ENCODE data around the gene KIF17. TPM values are rescaled to one million over a fixed set of nuclear protein-coding genes. Genes with fewer than 3 reads are reported as not detected.

KIF17 gene
- 0.06 TPM for polyA plus RNA-seq (2012; ENCODE audit: low read depth, missing spikeins)

GRCh38 chr1:20717452-20718342 lies at the start of gene KIF17:
Gene KIF17 (minus strand): TSS chr1:20718007. CDS start chr1:20717706, 301 bp downstream.
- FAIRE-seq = peak; percentile 61

GRCh38 chr1:20767271-20767670 lies 49.5 kb upstream of the KIF17 start:
- FAIRE-seq = no peak

More at GRCh38 chr1:20717452-20718342, at the start of gene KIF17:
- peak; percentile 87 for DNase-seq (ENCODE audit: insufficient read length, low spot score)
- TF ChIP-seq PAX5 (IDR thresholded peaks at IDR 0.05; ENCODE audit: insufficient read depth, low read length, severe bottlenecking) (no peak), TAF1 (IDR thresholded peaks at IDR 0.05; ENCODE audit: low read depth, low read length) (no peak)

DNA sequence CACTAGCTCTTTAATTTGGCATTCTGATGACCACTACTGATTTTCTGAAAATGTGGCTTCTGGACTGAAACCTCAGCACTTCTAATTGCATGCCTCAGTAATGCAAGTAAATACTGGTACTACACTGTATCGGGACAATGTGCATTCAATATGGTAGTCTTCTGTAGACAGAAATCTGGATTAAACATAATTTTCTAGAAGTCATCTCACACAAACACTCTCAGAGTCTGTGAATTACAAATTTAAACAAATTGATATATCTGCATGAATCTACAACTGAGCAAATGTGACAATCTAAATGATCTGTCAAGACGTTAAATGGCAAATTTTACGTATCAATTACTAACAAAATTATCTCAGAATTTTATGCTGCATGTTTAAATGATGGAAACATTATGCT lies 45.6 kb upstream of the KIF17 start:
- FAIRE-seq (no peak), DNase-seq (ENCODE audit: insufficient read length, low spot score) (no peak)
- TF ChIP-seq POLR2A (IDR thresholded peaks at IDR 0.05; ENCODE audit: low read depth, low read length) (no peak), POLR2AphosphoS5 (IDR thresholded peaks at IDR 0.05; ENCODE audit: low read depth, low read length) (no peak), PAX5 (IDR thresholded peaks at IDR 0.05; ENCODE audit: insufficient read depth, low read length, severe bottlenecking) (no peak), POU2F2 (IDR thresholded peaks at IDR 0.05; ENCODE audit: low read depth, low read length) (no peak), SPI1 (IDR thresholded peaks at IDR 0.05; ENCODE audit: low read depth, low read length) (no peak), TAF1 (IDR thresholded peaks at IDR 0.05; ENCODE audit: low read depth, low read length) (no peak)

More at GRCh38 chr1:20767271-20767670, 49.5 kb upstream of the KIF17 start:
- TF ChIP-seq TAF1 (IDR thresholded peaks at IDR 0.05; ENCODE audit: low read depth, low read length) = no peak
- TF ChIP-seq PAX5 (IDR thresholded peaks at IDR 0.05; ENCODE audit: insufficient read depth, low read length, severe bottlenecking) = no peak
- no peak for TF ChIP-seq POU2F2 (IDR thresholded peaks at IDR 0.05; ENCODE audit: low read depth, low read length)
- no peak for TF ChIP-seq POLR2A (IDR thresholded peaks at IDR 0.05; ENCODE audit: low read depth, low read length)
- TF ChIP-seq POLR2AphosphoS5 (IDR thresholded peaks at IDR 0.05; ENCODE audit: low read depth, low read length) = no peak
- TF ChIP-seq SPI1 (IDR thresholded peaks at IDR 0.05; ENCODE audit: low read depth, low read length) = no peak
- DNase-seq (ENCODE audit: insufficient read length, low spot score) = no peak

DNA sequence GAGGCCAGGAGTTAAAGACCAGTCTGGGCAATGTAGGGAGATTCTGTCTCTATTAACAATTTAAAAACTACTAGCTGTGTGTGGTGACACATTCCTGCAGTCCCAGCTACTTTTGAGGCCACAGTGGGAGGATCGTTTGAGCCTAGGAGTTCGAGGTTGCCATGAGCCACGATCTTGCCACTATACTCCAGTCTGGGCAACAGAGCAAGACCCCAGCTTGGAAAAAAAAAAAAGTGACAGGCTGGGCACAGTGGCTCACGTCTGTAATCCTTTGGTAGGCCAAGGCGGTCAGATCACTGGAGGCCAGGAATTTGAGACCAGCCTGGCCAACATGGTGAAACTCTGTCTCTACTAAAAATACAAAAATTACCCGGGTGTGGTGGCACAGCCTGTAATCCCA lies 42.5 kb upstream of the KIF17 start:
- no peak for TF ChIP-seq POU2F2 (IDR thresholded peaks at IDR 0.05; ENCODE audit: low read depth, low read length)
- no peak for TF ChIP-seq SPI1 (IDR thresholded peaks at IDR 0.05; ENCODE audit: low read depth, low read length)
- TF ChIP-seq POLR2A (IDR thresholded peaks at IDR 0.05; ENCODE audit: low read depth, low read length) = no peak
- TF ChIP-seq POLR2AphosphoS5 (IDR thresholded peaks at IDR 0.05; ENCODE audit: low read depth, low read length) = no peak
- TF ChIP-seq TAF1 (IDR thresholded peaks at IDR 0.05; ENCODE audit: low read depth, low read length) = no peak
- no peak for TF ChIP-seq PAX5 (IDR thresholded peaks at IDR 0.05; ENCODE audit: insufficient read depth, low read length, severe bottlenecking)
- no peak for FAIRE-seq
- no peak for DNase-seq (ENCODE audit: insufficient read length, low spot score)

DNA sequence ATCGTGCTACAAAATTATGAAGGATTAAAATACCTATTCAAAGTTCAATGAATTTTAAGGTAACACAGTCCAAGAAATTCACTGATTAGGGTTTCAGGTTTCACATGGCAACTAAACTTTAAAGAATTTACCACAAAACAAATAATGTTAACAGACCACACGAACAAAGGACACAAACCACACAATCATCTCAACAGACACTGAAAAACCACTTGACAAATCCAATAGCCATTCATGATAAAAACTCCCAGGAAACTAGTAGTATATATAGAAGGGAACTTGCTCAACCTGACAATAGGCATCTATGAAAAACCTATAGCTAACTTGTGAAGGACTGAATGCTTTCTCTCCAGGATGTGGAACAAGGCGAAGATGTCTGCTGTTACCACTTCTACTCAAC lies 35.8 kb upstream of the KIF17 start:
- DNase-seq (ENCODE audit: insufficient read length, low spot score) (no peak), FAIRE-seq (no peak)
- TF ChIP-seq PAX5 (IDR thresholded peaks at IDR 0.05; ENCODE audit: insufficient read depth, low read length, severe bottlenecking) (no peak), POLR2A (IDR thresholded peaks at IDR 0.05; ENCODE audit: low read depth, low read length) (no peak), POU2F2 (IDR thresholded peaks at IDR 0.05; ENCODE audit: low read depth, low read length) (no peak), SPI1 (IDR thresholded peaks at IDR 0.05; ENCODE audit: low read depth, low read length) (no peak), TAF1 (IDR thresholded peaks at IDR 0.05; ENCODE audit: low read depth, low read length) (no peak), POLR2AphosphoS5 (IDR thresholded peaks at IDR 0.05; ENCODE audit: low read depth, low read length) (no peak)

- TF ChIP-seq PAX5 (IDR thresholded peaks at IDR 0.05; ENCODE audit: insufficient read depth, low read length, severe bottlenecking) (no peak), SPI1 (IDR thresholded peaks at IDR 0.05; ENCODE audit: low read depth, low read length) (no peak), POLR2AphosphoS5 (IDR thresholded peaks at IDR 0.05; ENCODE audit: low read depth, low read length) (no peak), POLR2A (IDR thresholded peaks at IDR 0.05; ENCODE audit: low read depth, low read length) (no peak), TAF1 (IDR thresholded peaks at IDR 0.05; ENCODE audit: low read depth, low read length) (no peak), POU2F2 (IDR thresholded peaks at IDR 0.05; ENCODE audit: low read depth, low read length) (no peak)
- DNase-seq (ENCODE audit: insufficient read length, low spot score) (no peak), FAIRE-seq (no peak)
Observed at GRCh38 chr1:20751462-20751990, 33.7 kb upstream of the KIF17 start.

- TF ChIP-seq TAF1 (IDR thresholded peaks at IDR 0.05; ENCODE audit: low read depth, low read length) (no peak), POLR2AphosphoS5 (IDR thresholded peaks at IDR 0.05; ENCODE audit: low read depth, low read length) (no peak), POU2F2 (IDR thresholded peaks at IDR 0.05; ENCODE audit: low read depth, low read length) (no peak), PAX5 (IDR thresholded peaks at IDR 0.05; ENCODE audit: insufficient read depth, low read length, severe bottlenecking) (no peak), SPI1 (IDR thresholded peaks at IDR 0.05; ENCODE audit: low read depth, low read length) (no peak), POLR2A (IDR thresholded peaks at IDR 0.05; ENCODE audit: low read depth, low read length) (no peak)
- FAIRE-seq (no peak), DNase-seq (ENCODE audit: insufficient read length, low spot score) (no peak)
Observed at GRCh38 chr1:20742671-20743070, 24.9 kb upstream of the KIF17 start.

DNA sequence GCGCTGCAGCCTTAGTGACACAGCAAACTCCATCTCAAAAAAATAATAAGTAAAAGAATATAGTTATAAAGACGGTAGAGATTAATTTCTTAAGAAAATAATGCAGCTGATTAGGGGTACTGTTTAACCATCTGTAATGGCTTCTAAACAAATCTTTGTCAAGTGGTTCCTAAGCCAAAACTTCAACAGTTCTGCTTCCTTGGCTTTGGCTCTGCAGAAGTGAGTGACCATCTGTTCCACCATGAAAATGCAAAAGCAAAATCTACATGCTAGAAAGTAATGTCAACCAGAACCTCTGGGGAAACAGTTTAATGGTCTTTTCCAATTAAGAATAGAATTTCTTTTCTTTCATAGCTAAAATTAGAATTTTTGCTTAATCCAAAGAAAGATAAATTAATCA lies 23.0 kb upstream of the KIF17 start:
- no peak for DNase-seq (ENCODE audit: insufficient read length, low spot score)
- no peak for FAIRE-seq
- TF ChIP-seq TAF1 (IDR thresholded peaks at IDR 0.05; ENCODE audit: low read depth, low read length) (no peak), POLR2AphosphoS5 (IDR thresholded peaks at IDR 0.05; ENCODE audit: low read depth, low read length) (no peak), SPI1 (IDR thresholded peaks at IDR 0.05; ENCODE audit: low read depth, low read length) (no peak), PAX5 (IDR thresholded peaks at IDR 0.05; ENCODE audit: insufficient read depth, low read length, severe bottlenecking) (no peak), POU2F2 (IDR thresholded peaks at IDR 0.05; ENCODE audit: low read depth, low read length) (no peak), POLR2A (IDR thresholded peaks at IDR 0.05; ENCODE audit: low read depth, low read length) (no peak)

GRCh38 chr1:20739225-20739624 lies 21.4 kb upstream of the KIF17 start:
- FAIRE-seq = no peak
- no peak for DNase-seq (ENCODE audit: insufficient read length, low spot score)
- TF ChIP-seq PAX5 (IDR thresholded peaks at IDR 0.05; ENCODE audit: insufficient read depth, low read length, severe bottlenecking) (no peak), TAF1 (IDR thresholded peaks at IDR 0.05; ENCODE audit: low read depth, low read length) (no peak)
